Frontal cortex (tissue), 4 donors: ENCODE measurements around the gene C17orf67. TPM values are rescaled to one million over a fixed set of nuclear protein-coding genes. Genes with fewer than 3 reads are reported as not detected.

ENCODE experiments used
- DNase-seq, 2 donors: peaks; one replicate each; pipeline ENCODE4 v3.0.0; 2012; ENCODE audit warnings: low spot score in 2 of 2
- FAIRE-seq: peaks from 2 replicates; lab custom pipeline; 2012; peaks lifted over from hg19 to GRCh38; lab: Jason Lieb, UNC
- small RNA-seq: library from RNA; depleted of rRNA; stranded (forward); fragments of <200 nt; gene quantifications from one replicate; pipeline ENCODE3, GENCODE V24; 2014
- total RNA-seq: library from RNA; depleted of rRNA; stranded (reverse); fragments of >200 nt; gene quantifications from one replicate; pipeline ENCODE4 v1.2.3, GENCODE V29; 2014
- donor health status: control.
- donor health status: control.
- donor health status: control.

The C17orf67 gene
- total RNA-seq, 1 donor from 2014 or later, result 2.0 TPM

GRCh38 chr17:56742601-56743000, 91.1 kb downstream of the C17orf67 start:
- DNase-seq, result no peak
- FAIRE-seq, result no peak

Small RNAs within 50 kb of the gene (small RNA-seq; reads per million reads assigned to genes)
- not detected for gene RNU6-1158P

Other genes starting within 250 kb of the C17orf67 start
- 7.7 TPM for gene NOG, start 240.2 kb downstream of the C17orf67 start, total RNA-seq
- gene DGKE, start 231 bp upstream of the C17orf67 start, total RNA-seq, result 28.5 TPM
- gene TRIM25, start 80.1 kb upstream of the C17orf67 start, total RNA-seq, result 0.82 TPM
- gene COIL, start 127.1 kb upstream of the C17orf67 start, total RNA-seq, result 32.6 TPM
- gene SCPEP1, start 144.2 kb upstream of the C17orf67 start, total RNA-seq, result 3.3 TPM